Ammon's horn (tissue), 1 donor: ENCODE results near the gene ADGRD1.
A peak's percentile ranks its signal among the peaks of the same experiment; 100 is the strongest.
"Not testable (repeated sequence)": the region's sequence is repeated elsewhere in the genome, so short reads cannot be mapped to it uniquely, and the experiment has no call there.

Experiments
- DNase-seq: peaks from one replicate; pipeline ENCODE4 v3.0.0-alpha.2; 2016; ENCODE audit warnings: low spot score

Gene ADGRD1

DNA sequence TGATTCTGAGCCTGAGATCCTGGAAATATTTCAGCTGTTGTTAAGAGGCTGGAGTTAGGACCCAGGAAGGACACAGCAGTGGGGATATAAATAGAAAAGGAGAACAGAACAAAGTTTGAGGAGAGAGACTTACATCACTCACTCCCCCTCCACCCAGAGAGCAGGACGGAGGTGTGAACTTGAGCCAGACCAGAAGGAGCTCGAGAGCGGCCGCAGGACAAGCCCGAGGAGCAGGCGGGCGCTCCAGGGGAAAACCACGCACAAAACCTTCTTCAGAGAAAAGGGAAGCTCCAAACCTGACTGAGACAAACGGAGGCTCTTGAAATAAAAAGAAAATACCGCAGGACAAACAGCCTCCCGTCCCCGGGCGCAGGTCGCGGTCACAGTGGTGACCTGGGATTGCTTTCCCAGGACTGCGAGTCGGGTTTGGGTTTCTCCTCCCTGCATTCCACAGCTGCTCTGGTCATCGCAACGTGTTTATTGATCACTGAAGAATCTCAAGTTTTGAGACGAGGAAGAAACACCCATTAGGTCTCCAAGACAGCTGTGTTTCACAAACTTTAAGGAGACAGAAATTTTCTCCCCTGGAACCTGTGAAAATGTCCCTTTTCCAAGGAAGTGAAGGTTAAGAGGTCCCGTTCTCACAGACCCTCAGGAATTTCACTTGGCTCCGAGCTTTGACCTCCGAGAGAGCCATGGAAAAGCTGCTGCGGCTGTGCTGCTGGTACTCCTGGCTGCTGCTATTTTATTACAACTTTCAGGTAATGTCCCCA lies at the start of gene ADGRD1:
Gene ADGRD1, plus strand, starts transcription at position 137 of the 773 bp plus-strand sequence. Its CDS starts 559 bp downstream, at position 696.
- peak; percentile 47 for DNase-seq

- no peak for DNase-seq
Observed at GRCh38 chr12:130904064-130904463, 49.6 kb upstream of the ADGRD1 start.

DNA sequence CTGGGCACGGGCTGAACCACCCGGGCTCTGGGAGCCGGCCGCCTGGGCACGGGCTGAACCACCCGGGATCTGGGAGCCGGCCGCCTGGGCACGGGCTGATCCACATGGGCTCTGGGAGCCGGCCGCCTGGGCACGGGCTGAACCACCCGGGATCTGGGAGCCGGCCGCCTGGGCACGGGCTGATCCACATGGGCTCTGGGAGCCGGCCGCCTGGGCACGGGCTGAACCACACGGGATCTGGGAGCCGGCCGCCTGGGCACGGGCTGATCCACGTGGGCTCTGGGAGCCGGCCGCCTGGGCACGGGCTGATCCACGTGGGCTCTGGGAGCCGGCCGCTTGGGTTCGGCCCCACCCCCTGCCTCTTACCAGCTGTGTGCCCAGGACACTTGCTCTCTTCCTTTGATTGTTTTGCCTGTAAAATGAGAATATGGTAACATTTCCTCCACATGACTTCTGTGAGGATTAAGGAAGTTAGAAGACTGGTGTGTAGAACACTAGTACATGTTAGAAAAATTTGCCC lies 48.7 kb upstream of the ADGRD1 start:
- DNase-seq, result not testable (repeated sequence)

GRCh38 chr12:130909111-130909510 lies 44.6 kb upstream of the ADGRD1 start:
- no peak for DNase-seq

GRCh38 chr12:130911193-130911592 lies 42.5 kb upstream of the ADGRD1 start:
- no peak for DNase-seq

GRCh38 chr12:130911933-130912332 lies 41.8 kb upstream of the ADGRD1 start:
- DNase-seq, result no peak

DNA sequence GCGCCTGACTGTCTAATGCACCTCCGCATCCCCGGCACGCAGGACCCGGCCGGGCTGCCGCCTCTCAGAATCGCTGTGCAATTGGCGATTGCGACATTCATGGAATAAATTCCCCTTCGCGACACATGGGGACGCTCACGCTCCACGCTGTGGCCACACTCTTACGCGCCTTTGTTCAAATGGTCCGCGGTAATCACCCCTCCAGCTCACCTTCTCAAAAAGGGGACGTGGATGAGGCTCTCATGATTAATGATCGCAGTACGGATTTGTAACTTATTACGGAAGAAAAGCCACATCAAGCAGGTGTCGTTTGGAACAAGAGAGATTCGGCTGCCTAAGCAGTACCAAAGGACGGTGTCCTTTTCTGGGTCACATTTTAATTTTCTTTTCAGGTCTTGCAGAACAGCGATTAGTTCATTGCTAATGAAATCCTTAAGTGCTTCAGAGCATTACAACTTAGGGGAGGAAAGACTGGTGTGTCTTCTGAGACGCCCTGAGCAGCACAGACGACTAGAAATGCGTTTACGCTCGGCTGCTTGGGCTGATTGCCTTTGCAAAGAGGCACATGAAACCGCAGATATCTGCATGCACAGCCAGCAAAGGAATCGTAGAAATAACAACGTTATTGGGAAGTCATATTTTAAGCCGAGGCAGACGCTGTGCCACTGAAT lies 37.3 kb upstream of the ADGRD1 start:
- DNase-seq, result peak; percentile 86

GRCh38 chr12:130917607-130918006 lies 36.1 kb upstream of the ADGRD1 start:
- DNase-seq, result no peak

DNA sequence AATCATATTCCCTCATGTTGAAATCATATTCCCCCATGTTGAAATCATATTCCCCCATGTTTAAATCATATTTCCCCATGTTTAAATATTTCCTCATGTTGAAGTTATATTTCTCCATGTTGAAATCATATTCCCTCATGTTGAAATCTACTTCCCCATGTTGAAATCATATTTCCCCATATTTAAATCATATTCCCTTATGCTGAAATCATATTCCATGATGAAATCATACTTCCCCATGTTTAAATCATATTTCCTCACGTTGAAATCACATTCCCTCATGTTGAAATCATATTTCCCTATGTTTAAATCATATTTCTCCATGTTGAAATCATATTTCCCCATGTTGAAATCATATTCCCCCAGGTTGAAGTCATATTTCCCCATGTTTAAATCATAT lies 34.6 kb upstream of the ADGRD1 start:
- DNase-seq, result no peak

- DNase-seq, result no peak
Observed at GRCh38 chr12:130920119-130920703, 33.5 kb upstream of the ADGRD1 start.

DNA sequence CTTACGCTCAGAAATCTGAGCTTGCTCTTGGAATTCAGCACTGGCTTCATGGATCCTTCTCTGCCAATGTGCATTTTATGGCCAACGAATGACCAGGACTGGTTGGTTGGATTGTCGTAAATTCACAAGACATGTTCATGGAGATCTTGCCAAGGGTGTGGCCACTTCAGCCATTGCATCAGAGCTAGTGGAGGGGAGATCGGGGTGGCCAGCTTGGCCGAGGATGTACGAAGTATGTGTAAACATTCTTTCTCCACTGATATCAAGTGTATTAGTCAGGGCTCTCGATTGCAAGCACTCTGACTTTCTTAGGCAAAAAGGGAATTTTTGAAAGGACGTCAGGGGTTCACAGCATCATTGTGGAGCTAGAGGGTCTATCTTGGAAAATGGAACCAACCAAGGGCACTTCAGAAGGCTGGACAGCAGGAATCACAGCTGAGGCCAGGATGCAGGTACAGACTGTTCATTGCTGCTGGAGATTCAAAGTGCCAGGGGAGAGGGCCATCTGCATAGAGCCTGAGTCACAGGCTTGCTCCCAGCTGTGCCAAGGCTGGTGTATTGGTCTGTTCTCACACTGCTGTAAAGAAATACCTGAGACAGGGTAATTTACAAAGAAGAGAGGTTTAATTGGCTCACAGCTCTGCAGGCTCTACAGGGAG lies 32.9 kb upstream of the ADGRD1 start:
- DNase-seq, result no peak

DNA sequence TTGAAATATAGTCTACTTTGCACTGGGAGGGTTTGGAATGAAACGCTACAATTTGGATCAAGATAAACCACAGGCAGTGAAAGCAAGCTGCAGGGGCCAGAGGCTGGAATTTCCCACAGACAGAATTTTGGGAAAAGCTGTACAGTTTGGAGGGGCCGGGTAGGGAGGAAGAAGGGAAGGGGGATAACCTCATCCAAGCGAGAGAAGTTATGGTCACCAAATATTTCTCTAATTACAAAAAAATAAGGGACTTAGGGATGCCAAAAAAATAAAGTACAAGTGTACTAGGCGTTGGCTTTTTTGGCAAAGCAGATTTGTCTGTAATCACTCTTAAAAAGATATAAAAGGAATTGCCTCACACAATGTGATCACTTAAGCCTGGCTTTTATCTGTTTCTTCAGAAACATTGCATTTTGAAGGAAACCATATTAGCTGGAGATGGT lies 31.2 kb upstream of the ADGRD1 start:
- DNase-seq, result no peak

- DNase-seq, result no peak
Observed at GRCh38 chr12:130924966-130925665, 28.6 kb upstream of the ADGRD1 start.

DNA sequence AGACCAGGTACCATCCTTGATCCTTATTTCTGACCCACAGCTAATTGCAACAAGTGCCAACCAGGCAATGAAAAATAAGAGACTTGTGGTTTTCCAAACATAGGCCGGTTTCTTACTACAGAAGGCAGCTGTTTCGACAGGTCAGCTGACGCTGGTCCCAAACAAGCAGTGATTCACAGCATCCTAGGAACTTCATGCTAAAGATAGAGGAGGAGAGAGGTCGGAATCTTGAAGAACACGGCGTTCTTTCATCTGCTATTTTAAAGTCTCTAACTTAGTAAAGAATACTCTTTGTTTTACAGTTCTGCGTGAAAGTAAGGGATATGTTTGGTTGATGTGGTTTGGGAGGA lies 28.1 kb upstream of the ADGRD1 start:
- peak; percentile 47 for DNase-seq

DNA sequence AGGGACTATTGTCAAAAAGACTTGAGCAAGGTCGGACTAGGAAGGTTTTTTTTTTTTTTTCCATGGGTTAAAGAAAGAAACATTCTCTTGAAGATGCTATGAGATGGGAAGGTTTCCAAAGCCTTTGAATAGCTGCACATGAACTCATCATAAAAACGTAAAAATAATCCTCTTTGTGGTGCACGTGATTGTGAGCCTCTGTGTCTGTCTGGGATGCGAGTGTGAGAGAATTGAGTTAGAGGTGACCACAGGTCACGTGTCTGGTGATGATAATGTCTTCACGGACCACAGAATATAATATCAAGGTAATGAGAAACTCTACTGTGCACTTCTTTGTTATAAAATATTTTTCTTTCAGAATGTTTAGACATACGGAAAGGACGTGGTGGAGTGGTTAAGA lies 24.3 kb upstream of the ADGRD1 start:
- DNase-seq, result no peak

DNA sequence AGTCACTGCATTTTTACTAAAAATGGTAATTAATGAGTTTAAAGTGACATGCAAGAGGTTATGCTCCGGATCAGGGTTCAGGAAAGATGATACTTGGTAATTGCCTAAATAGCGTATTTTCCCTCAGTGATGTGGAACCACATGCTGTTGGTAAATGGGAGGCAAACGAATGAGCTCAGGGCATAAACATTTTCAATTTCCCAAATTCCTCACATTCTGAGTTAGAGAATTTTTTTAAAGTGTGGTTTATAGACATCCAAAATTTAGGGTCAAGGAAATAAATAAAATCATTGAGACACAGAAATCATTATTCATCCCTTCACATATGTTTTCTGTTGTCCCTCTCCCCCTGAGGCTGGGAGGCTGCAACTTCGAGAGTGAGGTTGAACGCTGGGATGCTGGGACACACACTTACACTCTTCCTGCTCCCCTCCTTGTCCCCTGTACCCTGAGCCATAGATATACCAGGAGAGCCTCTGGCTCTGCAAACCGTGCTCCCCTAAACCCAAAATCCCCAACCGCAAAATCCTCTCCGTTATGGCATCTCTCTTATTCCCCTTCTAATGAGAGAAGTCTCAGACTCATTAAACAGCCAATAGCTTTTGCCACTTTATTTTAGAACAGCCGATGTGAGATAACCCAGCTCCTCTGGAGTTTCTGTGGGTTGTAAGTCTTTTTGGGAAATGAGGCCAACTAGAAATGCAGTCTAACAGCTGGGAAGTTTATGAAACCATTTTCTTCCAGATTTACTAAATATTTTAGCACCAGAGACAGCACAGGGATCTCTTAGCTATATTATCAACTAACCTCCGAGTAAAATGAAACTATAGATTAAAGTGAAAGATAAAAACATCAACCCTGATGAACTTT lies 21.4 kb upstream of the ADGRD1 start:
- DNase-seq, result no peak

- DNase-seq, result no peak
Observed at GRCh38 chr12:130933269-130933995, 20.3 kb upstream of the ADGRD1 start.

- DNase-seq, result no peak
Observed at GRCh38 chr12:130934753-130935152, 19.0 kb upstream of the ADGRD1 start.

GRCh38 chr12:130936561-130936960 lies 17.1 kb upstream of the ADGRD1 start:
- no peak for DNase-seq

DNA sequence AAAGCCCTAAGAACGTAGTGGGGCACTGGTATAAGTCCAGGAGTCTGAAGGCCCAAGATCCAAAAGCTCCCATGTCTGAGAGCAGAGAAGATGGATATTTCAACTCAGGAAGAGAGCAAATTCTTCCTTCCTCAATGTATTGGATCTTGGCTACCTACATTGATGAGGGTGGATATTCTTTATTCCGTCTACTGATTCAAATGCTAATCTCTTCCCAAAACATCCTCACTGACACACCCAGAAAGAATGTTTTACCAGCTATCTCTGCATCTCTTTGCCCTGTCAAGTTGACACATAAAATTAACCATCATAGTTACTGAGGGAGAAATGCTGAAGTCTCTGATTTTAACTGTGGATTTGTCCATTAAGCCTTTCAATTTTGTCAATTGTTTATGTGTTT lies 16.6 kb upstream of the ADGRD1 start:
- DNase-seq, result no peak
